Keratinocyte (primary cell): ENCODE measurements around the gene TSSC4.

Source experiments
- EZH2 ChIP-seq: IDR thresholded peaks from one replicate; pipeline ENCODE4 v1.6.1; 2012; ENCODE audit warnings: inconsistent platforms, mild to moderate bottlenecking, low read length, moderate library complexity
- TF ChIP-seq, protein P1 (sequence below), 3 experiments: IDR thresholded peaks in 1 of 3; conservative IDR thresholded peaks in 1 of 3; optimal IDR thresholded peaks in 1 of 3; 2 replicates in 2 of 3; 3 replicates in 1 of 3; pipeline versions ENCODE3 to v1.5.1; 2011; ENCODE audit warnings: low read length in 3 of 3, mild to moderate bottlenecking in 3 of 3, moderate library complexity in 2 of 3, control low read depth in 1 of 3, inconsistent platforms in 1 of 3; ENCODE audit not compliant: insufficient read depth in 2 of 3; ENCODE audit errors: extremely low read depth in 1 of 3

DNA sequence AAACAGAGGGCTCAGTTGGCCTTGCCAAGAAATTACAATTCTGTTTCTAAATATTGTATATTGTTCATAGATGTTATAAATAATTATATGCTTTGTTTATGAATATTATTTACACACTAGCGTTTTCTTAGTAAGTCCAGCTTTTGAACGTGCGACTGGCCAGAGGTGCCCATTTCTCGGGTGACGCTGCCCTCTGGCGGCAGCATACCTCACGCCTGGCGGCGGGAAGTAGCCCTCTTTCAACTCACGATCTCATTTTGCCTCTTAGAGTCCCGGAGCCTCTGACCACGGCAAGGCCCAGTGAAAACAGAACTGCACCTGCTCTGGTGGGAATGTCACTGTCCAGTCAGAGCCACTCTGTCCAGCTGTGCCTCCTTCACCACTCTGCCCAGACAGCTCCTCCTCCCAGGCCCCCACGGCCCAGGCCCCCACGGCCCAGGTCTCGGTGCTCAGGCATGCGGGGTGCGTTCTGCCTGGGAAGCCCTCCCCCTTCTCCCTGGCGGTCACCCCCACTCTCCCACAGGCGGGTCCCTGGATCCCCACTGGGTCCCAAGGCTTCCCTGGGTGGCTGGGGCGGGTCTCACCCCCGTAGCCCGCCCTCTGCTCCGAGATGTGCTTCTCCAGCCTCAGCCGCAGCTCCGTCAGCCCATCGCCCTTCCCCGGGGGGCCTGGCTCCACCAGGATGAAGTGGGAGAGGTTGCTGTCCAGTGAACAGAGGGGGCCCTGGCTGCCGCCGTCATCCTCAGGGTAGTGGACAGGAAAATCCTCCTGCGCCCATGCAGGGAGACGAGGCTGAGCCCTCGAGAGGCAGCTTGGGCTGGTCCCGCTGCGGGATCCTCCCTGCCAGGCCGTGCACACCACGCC is 19.3 kb downstream of the TSSC4 start:
- no peak for TF ChIP-seq EZH2
- TF ChIP-seq, protein P1, sequence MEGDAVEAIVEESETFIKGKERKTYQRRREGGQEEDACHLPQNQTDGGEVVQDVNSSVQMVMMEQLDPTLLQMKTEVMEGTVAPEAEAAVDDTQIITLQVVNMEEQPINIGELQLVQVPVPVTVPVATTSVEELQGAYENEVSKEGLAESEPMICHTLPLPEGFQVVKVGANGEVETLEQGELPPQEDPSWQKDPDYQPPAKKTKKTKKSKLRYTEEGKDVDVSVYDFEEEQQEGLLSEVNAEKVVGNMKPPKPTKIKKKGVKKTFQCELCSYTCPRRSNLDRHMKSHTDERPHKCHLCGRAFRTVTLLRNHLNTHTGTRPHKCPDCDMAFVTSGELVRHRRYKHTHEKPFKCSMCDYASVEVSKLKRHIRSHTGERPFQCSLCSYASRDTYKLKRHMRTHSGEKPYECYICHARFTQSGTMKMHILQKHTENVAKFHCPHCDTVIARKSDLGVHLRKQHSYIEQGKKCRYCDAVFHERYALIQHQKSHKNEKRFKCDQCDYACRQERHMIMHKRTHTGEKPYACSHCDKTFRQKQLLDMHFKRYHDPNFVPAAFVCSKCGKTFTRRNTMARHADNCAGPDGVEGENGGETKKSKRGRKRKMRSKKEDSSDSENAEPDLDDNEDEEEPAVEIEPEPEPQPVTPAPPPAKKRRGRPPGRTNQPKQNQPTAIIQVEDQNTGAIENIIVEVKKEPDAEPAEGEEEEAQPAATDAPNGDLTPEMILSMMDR (optimal IDR thresholded peaks at IDR 0.05 in 1 of 3, IDR thresholded peaks at IDR 0.05 in 1 of 3, conservative IDR thresholded peaks at IDR 0.05 in 1 of 3; ENCODE audit: extremely low read depth in 1 of 3, insufficient read depth in 2 of 3, low read length in 3 of 3): peak; percentile 70 to 86 (median 79)
